HepG2 (cell line): ENCODE data around the gene PEX3. TPM values are rescaled to one million over a fixed set of nuclear protein-coding genes. Genes with fewer than 3 reads are reported as not detected.

Source experiments
- AHDC1 ChIP-seq: sonication (generic); formaldehyde crosslinking; IDR thresholded peaks from 2 replicates; pipeline ENCODE4 v1.5.1; 2020; ENCODE audit warnings: mild to moderate bottlenecking, missing genetic modification reagents, borderline replicate concordance
- CHCHD3 ChIP-seq: sonication (generic); formaldehyde crosslinking; IDR thresholded peaks from 2 replicates; pipeline ENCODE4 v1.8.0; 2022; ENCODE audit warnings: mild to moderate bottlenecking, missing genetic modification reagents, moderate library complexity
- FIP1L1 ChIP-seq: fragments of 200-400 bp; formaldehyde crosslinking; IDR thresholded peaks from 2 replicates; pipeline ENCODE4 v1.6.1; 2018; ENCODE audit warnings: low read depth, mild to moderate bottlenecking, low read length, moderate library complexity, borderline replicate concordance; ENCODE audit not compliant: insufficient read depth
- FOXO1 ChIP-seq: sonication (generic); formaldehyde crosslinking; IDR thresholded peaks from 2 replicates; pipeline ENCODE4 v1.4.0; 2020; ENCODE audit warnings: missing genetic modification reagents
- HNRNPK ChIP-seq: fragments of 200-400 bp; formaldehyde crosslinking; IDR thresholded peaks from 2 replicates; pipeline ENCODE4 v1.6.1; 2018; ENCODE audit warnings: low read length, low read depth, moderate library complexity, mild to moderate bottlenecking; ENCODE audit not compliant: poor library complexity, severe bottlenecking
- HNRNPLL ChIP-seq: fragments of 200-400 bp; formaldehyde crosslinking; IDR thresholded peaks from 2 replicates; pipeline ENCODE4 v1.6.1; 2017; ENCODE audit warnings: mild to moderate bottlenecking, low read depth, low read length; ENCODE audit not compliant: poor library complexity, severe bottlenecking
- ISX ChIP-seq: sonication (generic); formaldehyde crosslinking; conservative IDR thresholded peaks from 2 replicates; pipeline ENCODE4 v1.5.0; 2020; ENCODE audit warnings: missing genetic modification reagents
- RBM22 ChIP-seq: fragments of 200-400 bp; formaldehyde crosslinking; optimal IDR thresholded peaks from 2 replicates; pipeline ENCODE3; 2017; ENCODE audit warnings: mild to moderate bottlenecking, low read length, moderate library complexity
- SALL2 ChIP-seq: sonication (generic); formaldehyde crosslinking; IDR thresholded peaks from 2 replicates; pipeline ENCODE4 v1.8.1; 2023; ENCODE audit warnings: mild to moderate bottlenecking, missing genetic modification reagents, inconsistent platforms
- SRSF9 ChIP-seq: fragments of 200-400 bp; formaldehyde crosslinking; IDR thresholded peaks from 2 replicates; pipeline ENCODE4 v1.6.1; 2018; ENCODE audit warnings: borderline replicate concordance, mild to moderate bottlenecking, low read depth, low read length; ENCODE audit not compliant: insufficient read depth, poor library complexity, severe bottlenecking
- TRAFD1 ChIP-seq: sonication (generic); formaldehyde crosslinking; IDR thresholded peaks from 2 replicates; pipeline ENCODE4 v1.5.1; 2020; ENCODE audit warnings: missing genetic modification reagents, mild to moderate bottlenecking, borderline replicate concordance
- ZNF343 ChIP-seq: sonication (generic); formaldehyde crosslinking; IDR thresholded peaks from 2 replicates; pipeline ENCODE4 v1.4.0; 2020; ENCODE audit warnings: mild to moderate bottlenecking, missing genetic modification reagents
- ZNF367 ChIP-seq: sonication (generic); formaldehyde crosslinking; IDR thresholded peaks from 2 replicates; pipeline ENCODE4 v1.4.0; 2020; ENCODE audit warnings: missing genetic modification reagents, borderline replicate concordance
- ZNF629 ChIP-seq: sonication (generic); formaldehyde crosslinking; conservative IDR thresholded peaks from 2 replicates; pipeline ENCODE4 v1.5.0; 2020; ENCODE audit warnings: missing genetic modification reagents
- ZNF780A ChIP-seq: sonication (generic); formaldehyde crosslinking; IDR thresholded peaks from 2 replicates; pipeline ENCODE4 v1.8.0; 2022; ENCODE audit warnings: mild to moderate bottlenecking, missing genetic modification reagents, moderate library complexity
- polyA plus RNA-seq, 8 experiments: library from polyadenylated mRNA; depleted of rRNA in 3 of 8; stranded (reverse) in 7 of 8; unstranded in 1 of 8; fragments of >200 nt; fragmentation: Illumina TruSeq in 4 of 8; extraction: Trizol in 4 of 8; gene quantifications; 2 replicates each; pipeline versions ENCODE4 v1.2.1 to v1.2.3, GENCODE V29; 2011 to 2016; ENCODE audit warnings: low read depth in 4 of 8, missing spikeins in 1 of 8, mixed read lengths in 1 of 8; ENCODE audit not compliant: insufficient read depth in 1 of 8
- total RNA-seq, 5 experiments: library from RNA; depleted of rRNA; stranded (reverse); fragments of >200 nt; fragmentation: Illumina TruSeq; extraction: Trizol; gene quantifications; 2 replicates each; pipeline ENCODE4 v1.2.3, GENCODE V29; 2016; ENCODE audit warnings: low read depth in 1 of 5
- TF ChIP-seq, protein P1 (sequence below): sonication (generic); formaldehyde crosslinking; IDR thresholded peaks from 2 replicates; pipeline ENCODE4 v1.4.0; 2020; ENCODE audit warnings: missing genetic modification reagents

The PEX3 gene
- total and polyA plus RNA-seq, 2 of the 13 experiments (the other 11 are each of a cell fraction or from before 2014, with no cell fraction given) = 30.9 to 40.8 TPM

DNA sequence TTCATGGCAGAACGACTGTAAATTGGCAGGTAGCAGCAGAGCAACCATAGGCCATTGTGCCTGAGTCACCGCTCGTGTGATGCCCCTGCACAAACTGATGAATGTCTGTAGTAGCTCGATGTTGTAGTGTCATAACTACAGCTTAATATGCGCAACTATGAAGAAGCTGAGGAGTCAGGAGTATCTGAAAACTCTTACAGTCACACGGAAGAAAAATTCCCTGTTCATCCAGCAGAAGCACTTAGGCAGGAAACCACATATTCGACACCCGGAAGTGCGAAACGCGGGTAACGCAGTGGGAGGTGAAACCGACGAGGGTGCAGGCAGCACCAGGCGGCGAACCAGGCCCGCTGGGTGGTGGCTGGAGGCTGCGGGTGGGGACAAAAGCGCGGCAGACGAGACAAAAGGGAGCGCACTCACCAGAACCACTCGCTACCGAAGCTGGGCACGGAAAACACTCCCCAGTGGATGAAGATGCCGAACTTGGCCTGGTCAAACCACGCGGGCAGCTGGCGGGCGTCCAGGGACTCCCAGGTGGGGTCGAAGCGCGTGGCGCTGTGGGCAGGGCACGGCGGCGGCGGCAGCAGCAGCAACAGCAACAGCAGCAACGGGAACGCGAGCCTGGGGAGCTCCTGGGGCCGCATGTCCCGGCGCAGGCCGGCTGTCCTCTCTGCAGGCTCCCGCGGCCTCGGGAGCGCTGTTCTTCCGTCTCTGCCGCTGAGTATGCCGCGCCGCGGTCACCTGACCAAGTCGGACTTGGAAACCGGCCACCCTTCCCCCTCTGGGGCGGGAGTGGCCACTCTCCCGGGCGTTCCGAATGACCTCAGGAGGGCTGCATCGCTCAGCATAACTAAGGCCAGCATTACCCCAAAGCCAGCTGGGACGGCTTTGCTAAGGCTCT, 60.6 kb downstream of the PEX3 start, which contains the start of gene FUCA2 (continued):
- TF ChIP-seq FOXO1 = no peak
- TF ChIP-seq ZNF629 (CRISPR knock-in tag) = peak; percentile 47; the same call in 1 of the 2 replicates
- TF ChIP-seq ZNF343 (CRISPR knock-in tag) = peak; percentile 86
- TF ChIP-seq RBM22 = no peak
- TF ChIP-seq SALL2 (CRISPR knock-in tag) = peak; percentile 96
- no peak for TF ChIP-seq FIP1L1
- TF ChIP-seq ISX (CRISPR knock-in tag) = no peak; the same call in 1 of the 2 replicates
- peak; percentile 24; the same call in 1 of the 2 replicates for TF ChIP-seq CHCHD3
- TF ChIP-seq HNRNPLL = peak; percentile 82
- peak; percentile 59; the same call in 1 of the 2 replicates for TF ChIP-seq TRAFD1 (CRISPR knock-in tag)
- peak; percentile 87; the same call in 1 of the 2 replicates for TF ChIP-seq ZNF367
- TF ChIP-seq SRSF9 = no peak
- TF ChIP-seq ZNF780A (CRISPR knock-in tag) = peak; percentile 88; the same call in 1 of the 2 replicates
- TF ChIP-seq, protein P1, sequence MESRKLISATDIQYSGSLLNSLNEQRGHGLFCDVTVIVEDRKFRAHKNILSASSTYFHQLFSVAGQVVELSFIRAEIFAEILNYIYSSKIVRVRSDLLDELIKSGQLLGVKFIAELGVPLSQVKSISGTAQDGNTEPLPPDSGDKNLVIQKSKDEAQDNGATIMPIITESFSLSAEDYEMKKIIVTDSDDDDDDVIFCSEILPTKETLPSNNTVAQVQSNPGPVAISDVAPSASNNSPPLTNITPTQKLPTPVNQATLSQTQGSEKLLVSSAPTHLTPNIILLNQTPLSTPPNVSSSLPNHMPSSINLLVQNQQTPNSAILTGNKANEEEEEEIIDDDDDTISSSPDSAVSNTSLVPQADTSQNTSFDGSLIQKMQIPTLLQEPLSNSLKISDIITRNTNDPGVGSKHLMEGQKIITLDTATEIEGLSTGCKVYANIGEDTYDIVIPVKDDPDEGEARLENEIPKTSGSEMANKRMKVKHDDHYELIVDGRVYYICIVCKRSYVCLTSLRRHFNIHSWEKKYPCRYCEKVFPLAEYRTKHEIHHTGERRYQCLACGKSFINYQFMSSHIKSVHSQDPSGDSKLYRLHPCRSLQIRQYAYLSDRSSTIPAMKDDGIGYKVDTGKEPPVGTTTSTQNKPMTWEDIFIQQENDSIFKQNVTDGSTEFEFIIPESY (CRISPR knock-in tag) = peak; percentile 9; the same call in 1 of the 2 replicates
- peak; percentile 14 for TF ChIP-seq HNRNPK
- TF ChIP-seq AHDC1 (CRISPR knock-in tag) = peak; percentile 65; the same call in 1 of the 2 replicates
